HepG2 (cell line): ENCODE data around the gene TEKT1. TPM values are rescaled to one million over a fixed set of nuclear protein-coding genes. Genes with fewer than 3 reads are reported as not detected.

Experiments used
- AKNA ChIP-seq: sonication (generic); formaldehyde crosslinking; IDR thresholded peaks from 2 replicates; pipeline ENCODE4 v1.4.0; 2020; ENCODE audit warnings: missing genetic modification reagents, borderline replicate concordance
- CCDC6 ChIP-seq: sonication (generic); formaldehyde crosslinking; IDR thresholded peaks from 2 replicates; pipeline ENCODE4 v1.8.1; 2022; ENCODE audit warnings: mild to moderate bottlenecking, missing genetic modification reagents, moderate library complexity
- CEBPB ChIP-seq: IDR thresholded peaks from 2 replicates; pipeline ENCODE4 v1.6.1; 2011; ENCODE audit warnings: low read depth, low read length, improper control_type of control experiment, borderline replicate concordance
- FOXA3 ChIP-seq: IDR thresholded peaks from 2 replicates; pipeline ENCODE4 v1.6.1; 2016; ENCODE audit warnings: missing genetic modification reagents, missing compliant biosample characterization
- GATAD2A ChIP-seq: IDR thresholded peaks from 2 replicates; pipeline ENCODE4 v1.6.1; 2016
- NAIF1 ChIP-seq: sonication (generic); formaldehyde crosslinking; IDR thresholded peaks from 2 replicates; pipeline ENCODE4 v1.5.0; 2020; ENCODE audit warnings: mild to moderate bottlenecking, missing genetic modification reagents, borderline replicate concordance
- NR2F2 ChIP-seq: IDR thresholded peaks from 2 replicates; pipeline ENCODE4 v1.6.1; 2012; ENCODE audit warnings: low read depth, inconsistent platforms, borderline replicate concordance
- PREB ChIP-seq: sonication (generic); formaldehyde crosslinking; IDR thresholded peaks from 2 replicates; pipeline ENCODE4 v1.4.0; 2020; ENCODE audit warnings: missing genetic modification reagents
- RBFOX2 ChIP-seq: fragments of 200-400 bp; formaldehyde crosslinking; IDR thresholded peaks from 2 replicates; pipeline ENCODE4 v1.6.1; 2017; ENCODE audit warnings: low read depth, mild to moderate bottlenecking, low read length
- RFX3 ChIP-seq: IDR thresholded peaks from 2 replicates; pipeline ENCODE4 v1.6.1; 2016; ENCODE audit warnings: missing biosample characterization, missing genetic modification reagents
- THYN1 ChIP-seq: sonication (generic); formaldehyde crosslinking; IDR thresholded peaks from 2 replicates; pipeline ENCODE4 v1.8.1; 2023; ENCODE audit warnings: low read depth, mild to moderate bottlenecking, moderate library complexity, missing genetic modification reagents, borderline replicate concordance
- ZNF235 ChIP-seq: sonication (generic); formaldehyde crosslinking; IDR thresholded peaks from 2 replicates; pipeline ENCODE4 v1.8.1; 2023; ENCODE audit warnings: mild to moderate bottlenecking, missing genetic modification reagents, borderline replicate concordance
- ZNF30 ChIP-seq: sonication (generic); formaldehyde crosslinking; IDR thresholded peaks from 2 replicates; pipeline ENCODE4 v1.5.0; 2020; ENCODE audit warnings: mild to moderate bottlenecking, missing genetic modification reagents
- ZNF317 ChIP-seq: sonication (generic); formaldehyde crosslinking; IDR thresholded peaks from 2 replicates; pipeline ENCODE4 v1.5.0; 2020; ENCODE audit warnings: mild to moderate bottlenecking, missing genetic modification reagents
- ZNF484 ChIP-seq: sonication (generic); formaldehyde crosslinking; IDR thresholded peaks from 2 replicates; pipeline ENCODE4 v1.5.1; 2020; ENCODE audit warnings: mild to moderate bottlenecking, low read depth, missing genetic modification reagents, borderline replicate concordance
- ZNF598 ChIP-seq: sonication (generic); formaldehyde crosslinking; IDR thresholded peaks from 2 replicates; pipeline ENCODE4 v1.5.1; 2020; ENCODE audit warnings: mild to moderate bottlenecking, missing genetic modification reagents, borderline replicate concordance
- polyA plus RNA-seq, 8 experiments: library from polyadenylated mRNA; depleted of rRNA in 3 of 8; stranded (reverse) in 7 of 8; unstranded in 1 of 8; fragments of >200 nt; fragmentation: Illumina TruSeq in 4 of 8; extraction: Trizol in 4 of 8; gene quantifications; 2 replicates each; pipeline versions ENCODE4 v1.2.1 to v1.2.3, GENCODE V29; 2011 to 2016; ENCODE audit warnings: low read depth in 4 of 8, missing spikeins in 1 of 8, mixed read lengths in 1 of 8; ENCODE audit not compliant: insufficient read depth in 1 of 8
- total RNA-seq, 5 experiments: library from RNA; depleted of rRNA; stranded (reverse); fragments of >200 nt; fragmentation: Illumina TruSeq; extraction: Trizol; gene quantifications; 2 replicates each; pipeline ENCODE4 v1.2.3, GENCODE V29; 2016; ENCODE audit warnings: low read depth in 1 of 5
- TF ChIP-seq, protein P1 (sequence below): sonication (generic); formaldehyde crosslinking; IDR thresholded peaks from 2 replicates; pipeline ENCODE4 v1.8.0; 2022; ENCODE audit warnings: mild to moderate bottlenecking, missing genetic modification reagents, moderate library complexity
- TF ChIP-seq, protein P2 (sequence below): sonication (generic); formaldehyde crosslinking; IDR thresholded peaks from 2 replicates; pipeline ENCODE4 v1.5.1; 2020; ENCODE audit warnings: missing genetic modification reagents, mild to moderate bottlenecking, borderline replicate concordance
- TF ChIP-seq, protein P3 (sequence below): sonication (generic); formaldehyde crosslinking; IDR thresholded peaks from 2 replicates; pipeline ENCODE4 v1.8.0; 2022; ENCODE audit warnings: mild to moderate bottlenecking, missing genetic modification reagents; ENCODE audit not compliant: insufficient replicate concordance

The TEKT1 gene
- total and polyA plus RNA-seq, 2 of the 13 experiments (the other 11 are each of a cell fraction or from before 2014, with no cell fraction given) = not detected

- TF ChIP-seq ZNF598 (CRISPR knock-in tag) (no peak), ZNF317 (CRISPR knock-in tag) (no peak), PREB (CRISPR knock-in tag) (no peak), NR2F2 (no peak), RBFOX2 (no peak), FOXA3 (CRISPR knock-in tag) (peak; percentile 79), NAIF1 (no peak), AKNA (CRISPR knock-in tag) (no peak), CCDC6 (no peak), GATAD2A (peak; percentile 84), THYN1 (CRISPR knock-in tag) (no peak), ZNF30 (CRISPR knock-in tag) (no peak), ZNF484 (CRISPR knock-in tag) (no peak), RFX3 (CRISPR knock-in tag) (no peak), CEBPB (peak; percentile 62; the same call in 1 of the 2 replicates), ZNF235 (CRISPR knock-in tag) (no peak)
- TF ChIP-seq, protein P1, sequence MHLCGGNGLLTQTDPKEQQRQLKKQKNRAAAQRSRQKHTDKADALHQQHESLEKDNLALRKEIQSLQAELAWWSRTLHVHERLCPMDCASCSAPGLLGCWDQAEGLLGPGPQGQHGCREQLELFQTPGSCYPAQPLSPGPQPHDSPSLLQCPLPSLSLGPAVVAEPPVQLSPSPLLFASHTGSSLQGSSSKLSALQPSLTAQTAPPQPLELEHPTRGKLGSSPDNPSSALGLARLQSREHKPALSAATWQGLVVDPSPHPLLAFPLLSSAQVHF = no peak
- TF ChIP-seq, protein P2, sequence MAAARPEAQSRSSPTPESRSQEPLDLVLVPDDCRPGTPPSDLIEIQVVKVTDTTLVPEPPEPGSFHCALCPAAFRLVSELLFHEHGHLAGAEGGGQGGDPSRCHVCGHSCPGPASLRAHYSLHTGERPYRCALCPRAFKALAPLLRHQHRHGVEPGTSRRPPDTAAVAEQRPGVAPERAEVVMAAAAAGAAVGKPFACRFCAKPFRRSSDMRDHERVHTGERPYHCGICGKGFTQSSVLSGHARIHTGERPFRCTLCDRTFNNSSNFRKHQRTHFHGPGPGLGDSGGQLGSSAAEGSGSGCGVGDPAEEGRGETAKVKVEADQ (CRISPR knock-in tag) = no peak
- TF ChIP-seq, protein P3, sequence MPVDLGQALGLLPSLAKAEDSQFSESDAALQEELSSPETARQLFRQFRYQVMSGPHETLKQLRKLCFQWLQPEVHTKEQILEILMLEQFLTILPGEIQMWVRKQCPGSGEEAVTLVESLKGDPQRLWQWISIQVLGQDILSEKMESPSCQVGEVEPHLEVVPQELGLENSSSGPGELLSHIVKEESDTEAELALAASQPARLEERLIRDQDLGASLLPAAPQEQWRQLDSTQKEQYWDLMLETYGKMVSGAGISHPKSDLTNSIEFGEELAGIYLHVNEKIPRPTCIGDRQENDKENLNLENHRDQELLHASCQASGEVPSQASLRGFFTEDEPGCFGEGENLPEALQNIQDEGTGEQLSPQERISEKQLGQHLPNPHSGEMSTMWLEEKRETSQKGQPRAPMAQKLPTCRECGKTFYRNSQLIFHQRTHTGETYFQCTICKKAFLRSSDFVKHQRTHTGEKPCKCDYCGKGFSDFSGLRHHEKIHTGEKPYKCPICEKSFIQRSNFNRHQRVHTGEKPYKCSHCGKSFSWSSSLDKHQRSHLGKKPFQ = no peak
Measured at GRCh38 chr17:6797718-6798351, 33.7 kb downstream of the TEKT1 start (continued).
